NAMALWA (cell line): ENCODE data around the gene CABP1.
A peak's percentile ranks its signal among the peaks of the same experiment; 100 is the strongest.

ENCODE experiments used
- DNase-seq: peaks from one replicate; pipeline ENCODE4 v3.0.0-alpha.2; 2015; ENCODE audit warnings: low spot score

CABP1 gene

DNA sequence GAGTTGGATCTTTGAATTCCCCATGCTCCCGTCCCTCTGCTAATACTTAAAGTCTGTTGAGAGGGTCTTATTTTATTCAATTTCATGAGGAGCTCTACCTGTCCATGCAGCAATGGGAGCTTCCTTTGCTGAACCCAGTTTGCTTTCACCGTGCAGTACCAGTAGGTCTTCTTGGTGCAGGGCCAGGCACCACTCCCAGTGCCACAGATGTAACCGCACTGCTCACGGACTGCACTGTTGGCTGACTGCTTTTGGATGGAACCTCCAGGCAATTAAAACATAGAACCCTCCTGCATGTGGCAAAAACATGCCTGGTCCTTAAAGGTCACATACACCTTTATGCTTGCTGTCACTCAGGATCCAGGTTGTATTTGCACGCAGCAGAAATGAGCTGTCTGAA lies 9.3 kb upstream of the CABP1 start:
- no peak for DNase-seq

DNA sequence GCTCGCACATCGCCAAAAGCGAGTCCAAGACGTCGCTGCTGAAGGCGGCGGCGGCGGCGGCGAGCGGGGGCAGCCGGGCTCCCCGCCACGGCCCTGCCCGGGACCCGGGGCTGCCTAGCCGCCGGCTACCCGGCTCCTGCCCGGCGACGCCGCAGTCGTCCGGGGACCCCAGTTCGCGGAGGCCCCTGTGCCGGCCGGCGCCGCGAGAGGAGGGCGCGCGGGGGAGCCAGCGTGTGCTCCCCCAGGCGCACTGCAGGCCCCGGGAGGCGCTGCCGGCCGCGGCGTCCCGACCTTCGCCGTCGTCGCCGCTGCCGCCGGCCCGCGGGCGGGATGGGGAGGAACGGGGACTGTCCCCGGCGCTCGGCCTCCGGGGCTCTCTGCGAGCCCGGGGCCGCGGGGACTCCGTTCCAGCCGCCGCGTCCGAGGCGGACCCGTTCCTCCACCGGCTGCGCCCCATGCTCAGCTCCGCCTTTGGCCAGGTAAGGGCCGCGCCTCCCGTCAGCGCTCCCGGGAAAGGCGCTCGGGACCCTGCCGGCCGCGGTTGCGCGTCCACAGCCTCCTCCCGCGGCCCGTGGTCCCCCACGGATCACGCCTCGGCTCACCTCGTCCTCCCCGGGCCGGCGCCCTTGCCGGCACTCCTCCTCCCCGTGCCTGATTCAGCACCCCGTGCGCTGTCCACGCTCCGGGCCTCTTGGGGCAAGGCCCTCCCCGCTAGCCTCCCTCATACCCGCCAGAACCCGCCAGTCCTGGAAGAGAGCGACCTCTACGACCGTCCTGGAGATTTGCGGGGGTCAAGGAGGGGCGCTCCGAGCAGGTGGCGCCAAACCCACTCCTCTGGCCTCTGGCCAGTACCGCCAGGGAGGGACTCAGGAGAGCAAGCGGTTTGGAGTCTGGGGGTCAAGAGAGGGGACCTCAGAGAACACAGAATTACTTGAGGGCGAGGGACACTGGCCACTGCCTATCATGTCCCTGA lies 721 bp downstream of the CABP1 start:
- peak; percentile 41 for DNase-seq

DNA sequence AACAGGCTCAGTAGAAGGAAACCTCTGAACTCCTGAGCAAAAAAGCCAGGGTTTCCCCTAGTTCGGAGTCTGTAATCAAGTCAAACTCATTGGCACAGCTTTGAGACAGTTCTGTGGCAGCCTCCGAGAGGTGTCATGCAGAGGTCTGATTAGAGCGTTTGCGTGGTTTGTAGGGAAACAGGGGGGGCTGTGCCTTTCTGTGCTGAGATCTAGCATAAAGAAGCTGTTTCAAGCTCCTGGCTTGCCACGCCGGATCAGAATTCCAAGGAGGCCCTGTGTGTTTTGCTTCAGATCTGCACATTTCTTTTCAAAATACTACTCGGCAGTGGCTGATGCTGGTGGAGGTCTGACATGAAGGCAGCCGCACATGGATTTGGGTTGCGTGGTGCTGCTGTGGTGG lies 1.7 kb downstream of the CABP1 start:
- no peak for DNase-seq

DNA sequence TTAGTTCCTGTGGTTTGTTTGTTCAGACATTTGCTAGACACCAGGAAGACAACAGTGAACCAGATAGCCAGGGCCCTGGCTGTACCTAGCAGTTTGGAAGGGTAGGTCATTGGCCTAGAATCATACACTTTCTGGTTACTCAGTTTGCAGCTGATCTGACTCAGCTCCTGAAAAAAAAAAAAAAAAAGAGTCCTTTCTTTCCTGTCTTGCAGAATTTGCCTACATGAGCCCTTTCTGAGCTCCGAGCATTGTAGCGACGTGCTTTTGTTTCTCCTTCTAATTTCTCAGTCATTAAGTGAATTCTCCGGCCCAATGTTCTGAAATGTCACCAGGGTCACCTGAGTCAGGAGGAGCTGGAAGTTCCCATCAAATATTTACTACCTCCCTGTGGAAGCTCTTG lies 2.4 kb downstream of the CABP1 start:
- DNase-seq, result no peak

DNA sequence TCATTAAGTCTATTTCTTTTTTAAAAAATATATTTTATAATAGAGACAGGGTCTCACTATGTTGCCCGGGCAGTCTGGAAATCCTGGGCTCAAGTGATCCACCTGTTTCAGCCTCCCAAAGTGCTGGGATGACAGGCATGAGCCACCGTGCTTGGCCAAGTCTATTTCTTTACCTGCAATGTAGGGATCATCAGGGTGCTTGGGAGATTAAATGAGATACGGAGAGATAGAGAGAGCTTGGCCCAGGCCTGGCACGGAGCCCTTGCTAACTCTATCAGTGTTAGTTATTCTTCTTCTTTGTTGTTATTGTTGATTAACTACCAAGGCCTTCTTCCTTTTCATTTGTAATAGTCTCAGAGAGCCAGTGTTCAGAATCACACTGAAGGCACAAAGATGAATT lies 3.1 kb downstream of the CABP1 start:
- DNase-seq, result no peak

GRCh38 chr12:120646044-120646443 lies 5.6 kb downstream of the CABP1 start:
- DNase-seq, result no peak

GRCh38 chr12:120647375-120647755 lies 6.9 kb downstream of the CABP1 start:
- no peak for DNase-seq

- DNase-seq, result no peak
Measured at GRCh38 chr12:120649442-120650232, 9.2 kb downstream of the CABP1 start.

- DNase-seq, result no peak
Measured at GRCh38 chr12:120650233-120650690, 9.8 kb downstream of the CABP1 start.

GRCh38 chr12:120651821-120652220 lies 11.4 kb downstream of the CABP1 start:
- no peak for DNase-seq

DNA sequence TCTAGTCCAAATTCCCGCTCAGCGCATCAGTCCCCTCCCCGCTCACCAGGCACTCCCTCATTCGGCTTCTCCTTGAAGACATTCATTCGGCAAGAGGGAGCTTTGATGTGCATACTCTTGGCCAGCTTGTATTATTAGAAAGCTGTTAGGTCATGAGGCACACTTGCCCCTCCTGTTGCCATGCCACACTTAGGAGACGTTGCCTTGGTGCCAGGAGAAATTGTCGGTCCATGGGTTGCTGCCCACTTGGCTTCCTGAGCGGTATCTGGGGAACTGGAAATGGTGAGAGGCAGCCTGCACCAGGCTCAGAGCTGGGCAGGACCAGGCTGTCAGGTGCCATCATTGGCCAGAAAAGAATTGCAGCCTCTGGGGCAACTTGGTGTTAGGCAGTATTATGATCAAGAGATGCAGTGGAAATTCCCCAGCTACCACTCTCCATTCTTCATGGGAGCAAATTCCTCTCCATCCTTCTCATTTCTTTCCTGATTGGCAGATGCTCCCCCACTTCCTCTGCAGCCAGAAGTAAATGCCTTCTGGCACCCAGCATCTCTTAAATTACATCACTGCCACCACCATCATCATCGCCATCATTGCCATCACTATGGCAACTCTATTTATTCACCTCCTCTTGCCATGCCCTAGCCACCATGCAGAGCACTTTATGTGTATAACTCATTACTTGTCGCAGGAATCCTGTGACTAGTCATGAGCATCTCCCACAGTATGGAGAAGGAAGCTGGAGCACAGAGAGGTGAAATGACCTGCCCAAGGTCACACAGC lies 12.4 kb downstream of the CABP1 start:
- DNase-seq, result no peak

- no peak for DNase-seq
Measured at GRCh38 chr12:120653611-120654010, 13.2 kb downstream of the CABP1 start.

DNA sequence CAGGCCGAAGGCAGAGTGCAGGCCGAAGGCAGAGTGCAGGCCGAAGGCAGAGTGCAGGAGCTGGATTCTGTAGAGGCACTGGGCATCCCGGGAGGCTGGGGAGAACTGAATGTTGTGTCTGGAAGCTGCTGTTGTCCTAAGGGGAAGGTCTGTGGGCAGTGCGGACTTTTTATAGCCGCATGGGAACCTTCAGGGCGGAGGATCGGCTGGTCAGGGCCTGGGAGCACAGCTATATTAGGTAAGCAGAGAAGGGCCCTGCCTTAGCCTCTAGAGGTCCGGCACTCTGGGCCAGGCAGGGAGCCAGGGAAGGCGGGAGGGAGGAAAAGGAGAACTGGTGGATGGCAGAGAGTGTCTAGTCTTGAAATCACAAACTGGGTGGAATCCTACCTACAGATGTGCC lies 14.2 kb downstream of the CABP1 start:
- DNase-seq, result no peak

DNA sequence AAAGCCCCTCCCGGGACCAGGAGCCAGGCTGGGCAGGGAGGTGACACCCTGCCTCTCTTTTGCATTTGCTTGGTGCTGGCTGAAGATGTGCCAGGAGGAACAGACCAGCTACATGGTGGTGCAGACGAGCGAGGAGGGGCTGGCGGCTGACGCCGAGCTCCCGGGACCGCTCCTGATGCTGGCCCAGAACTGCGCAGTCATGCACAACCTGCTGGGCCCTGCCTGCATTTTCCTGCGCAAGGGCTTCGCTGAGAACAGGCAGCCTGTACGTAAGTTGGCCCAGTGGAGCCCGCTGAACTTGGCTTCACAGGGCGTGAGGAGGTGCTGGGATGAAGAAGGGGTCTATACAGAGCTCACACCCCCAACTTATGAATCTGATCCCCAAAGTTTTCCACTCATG lies 15.6 kb downstream of the CABP1 start:
- DNase-seq, result no peak

DNA sequence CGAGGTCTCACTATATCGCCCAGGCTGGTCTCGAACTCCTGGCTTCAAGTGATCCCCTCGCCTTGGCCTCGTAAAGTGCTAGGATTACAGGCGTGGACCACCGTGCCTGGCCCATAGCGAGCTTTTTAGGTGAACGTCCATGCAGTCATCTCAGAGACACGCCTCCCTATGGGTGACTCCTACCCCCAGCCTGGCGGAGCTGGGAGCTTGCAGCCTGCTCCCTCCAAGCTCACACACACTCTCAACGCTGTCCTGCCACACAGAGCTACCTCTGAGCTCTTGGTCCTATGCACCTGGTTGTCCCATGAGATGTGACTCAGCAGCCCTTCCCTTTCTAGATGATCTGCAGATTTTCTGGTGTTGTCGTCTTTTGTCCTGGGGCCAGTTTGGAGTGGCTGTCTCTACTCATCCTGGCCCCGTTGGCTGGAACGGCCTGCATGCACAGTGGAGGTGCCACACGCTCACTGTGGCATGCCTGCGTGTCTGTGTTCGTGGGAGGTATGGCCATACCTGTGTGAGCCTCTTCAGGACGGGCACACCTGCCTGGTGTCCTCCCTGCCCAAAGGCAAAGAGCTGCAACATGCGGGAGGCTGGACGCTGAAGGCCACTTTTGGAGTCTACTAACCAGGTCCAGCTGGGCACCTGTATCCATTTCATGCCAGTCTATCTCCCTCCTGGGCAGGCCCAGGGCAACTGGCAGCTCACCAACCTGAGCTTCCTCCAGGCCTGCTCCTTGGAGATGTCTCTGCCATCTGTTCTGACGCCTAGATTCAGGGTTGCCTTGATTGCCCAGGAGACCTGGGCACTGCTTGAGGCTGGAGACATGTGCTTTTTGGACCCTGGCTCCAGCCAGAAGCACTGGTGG lies 18.1 kb downstream of the CABP1 start:
- no peak for DNase-seq

- no peak for DNase-seq
Measured at GRCh38 chr12:120659151-120659525, 18.7 kb downstream of the CABP1 start.

- DNase-seq, result no peak
Measured at GRCh38 chr12:120661432-120661831, 21.0 kb downstream of the CABP1 start.

GRCh38 chr12:120662879-120663278 lies 22.5 kb downstream of the CABP1 start:
- DNase-seq, result peak; percentile 82

- no peak for DNase-seq
Measured at GRCh38 chr12:120663741-120664140, 23.3 kb downstream of the CABP1 start.

DNA sequence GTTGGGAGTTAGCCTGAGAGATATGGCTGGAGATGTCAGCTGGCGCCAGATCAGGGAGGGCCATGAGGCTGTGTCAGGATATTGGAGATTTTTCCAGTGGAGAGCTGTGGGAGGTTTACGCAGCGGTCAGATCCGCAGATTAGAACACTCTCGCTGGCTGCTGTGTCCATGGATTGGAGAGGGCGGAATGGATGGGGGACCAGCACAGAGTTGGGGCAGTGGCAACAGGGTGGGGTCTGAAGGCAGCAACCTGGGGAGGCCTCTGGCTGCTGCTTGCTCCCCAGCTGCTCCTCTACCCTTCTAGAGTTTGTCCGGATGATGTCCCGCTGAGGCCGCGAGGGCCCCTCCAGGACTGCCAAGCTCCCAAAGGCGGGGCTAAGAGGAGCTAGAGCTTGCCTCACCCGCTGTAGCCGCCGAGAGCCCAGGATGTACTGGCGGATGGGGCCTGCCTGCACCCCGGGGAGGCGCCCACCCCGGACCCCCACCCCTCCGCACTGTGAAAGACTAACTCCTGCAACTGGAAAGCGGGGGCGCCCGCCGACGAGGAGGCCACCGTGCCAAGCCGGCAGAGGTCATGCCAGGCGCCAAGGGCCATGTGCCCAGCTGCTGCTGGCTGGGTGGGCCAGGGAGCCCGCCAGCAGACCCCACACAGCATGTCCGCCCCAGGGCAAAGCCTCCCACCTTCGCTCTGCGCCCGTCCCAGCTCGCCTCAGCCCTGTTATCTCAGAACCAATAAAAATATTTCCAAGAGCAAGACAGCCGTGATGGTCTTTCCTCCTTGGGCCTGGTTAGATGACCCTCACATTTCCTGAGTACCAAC lies 26.4 kb downstream of the CABP1 start:
- DNase-seq, result no peak
